M059J (cell line): Measurements from ENCODE around the gene HOXC12. TPM values are rescaled to one million over a fixed set of nuclear protein-coding genes. Genes with fewer than 3 reads are reported as not detected.

Experiments used
- DNase-seq: peaks from one replicate; pipeline ENCODE4 v3.0.0-alpha.2; 2012; ENCODE audit warnings: low read depth
- total RNA-seq: library from RNA; depleted of rRNA; stranded (reverse); fragments of >200 nt; shearing (Covaris generic); gene quantifications from 2 replicates; pipeline ENCODE4 v1.2.3, GENCODE V29; 2014

Gene HOXC12
- total RNA-seq, 1 experiment from 2014 or later, result not detected

- DNase-seq, result peak; percentile 57
Observed at GRCh38 chr12:53956251-53956887, 1.7 kb downstream of the HOXC12 start.

- no peak for DNase-seq
Observed at GRCh38 chr12:53956914-53957536, 2.3 kb downstream of the HOXC12 start.

DNA sequence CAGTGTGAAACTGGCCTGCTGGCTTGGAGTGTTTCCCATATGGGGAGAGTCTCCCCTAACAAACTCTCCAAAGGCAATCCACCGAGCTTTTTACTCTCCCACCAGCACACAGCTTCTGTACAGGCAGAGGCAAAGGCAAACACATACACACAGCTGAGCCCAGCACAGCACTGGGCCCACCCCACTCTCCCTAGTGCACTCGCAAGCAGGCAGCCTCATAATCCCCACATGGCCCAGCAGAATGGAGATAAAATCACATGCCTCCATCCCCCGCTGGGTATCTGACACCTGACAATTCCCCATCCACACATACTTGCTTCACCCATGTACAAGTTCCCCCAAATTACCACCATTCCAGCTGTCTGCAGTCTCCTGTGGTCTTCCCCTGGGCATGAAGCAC, 3.4 kb downstream of the HOXC12 start:
- DNase-seq, result no peak

DNA sequence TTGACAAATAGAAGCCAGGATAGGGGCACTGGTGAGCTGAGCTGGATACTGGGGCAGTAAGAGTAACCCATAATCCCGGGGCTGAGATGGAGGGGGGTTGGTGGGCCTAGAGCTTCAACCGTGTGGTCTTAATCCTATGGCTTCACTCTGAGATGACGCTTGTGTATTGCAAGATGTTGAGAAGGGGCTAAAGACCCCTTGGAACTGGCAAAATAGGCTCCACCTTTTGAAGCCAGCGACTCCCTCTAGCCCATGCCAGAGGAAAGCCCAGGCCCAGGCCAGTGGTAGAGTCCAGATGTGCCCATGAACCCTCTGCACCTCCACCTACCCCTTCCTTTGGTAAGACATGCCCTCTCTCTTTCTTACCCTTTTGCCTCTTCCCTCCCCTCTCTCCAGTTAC, 4.6 kb downstream of the HOXC12 start:
- no peak for DNase-seq

GRCh38 chr12:53960187-53961024, 5.7 kb downstream of the HOXC12 start:
- DNase-seq, result no peak

GRCh38 chr12:53961025-53961761, 6.5 kb downstream of the HOXC12 start:
- no peak for DNase-seq

DNA sequence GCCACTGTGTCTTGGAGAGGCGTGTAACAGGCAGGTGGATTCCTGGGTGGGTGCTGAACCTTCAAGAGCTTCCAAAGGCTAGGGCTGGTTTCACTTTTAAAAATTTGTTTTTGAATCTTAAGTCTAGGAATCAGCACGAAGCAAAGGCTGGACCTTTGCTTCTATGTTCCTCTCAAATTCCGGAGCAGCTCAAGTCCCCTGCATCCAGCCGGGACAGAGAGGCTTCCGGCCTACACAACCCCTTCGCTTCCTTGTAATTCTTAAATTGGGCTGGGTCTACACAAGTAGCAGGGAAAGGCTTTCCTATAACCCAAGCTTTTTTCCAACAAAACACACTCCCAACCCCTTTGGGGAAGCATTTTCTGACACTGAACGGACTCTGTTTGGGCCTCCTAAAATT, 8.3 kb downstream of the HOXC12 start:
- no peak for DNase-seq

GRCh38 chr12:53963434-53964314, 9.0 kb downstream of the HOXC12 start:
- no peak for DNase-seq

DNA sequence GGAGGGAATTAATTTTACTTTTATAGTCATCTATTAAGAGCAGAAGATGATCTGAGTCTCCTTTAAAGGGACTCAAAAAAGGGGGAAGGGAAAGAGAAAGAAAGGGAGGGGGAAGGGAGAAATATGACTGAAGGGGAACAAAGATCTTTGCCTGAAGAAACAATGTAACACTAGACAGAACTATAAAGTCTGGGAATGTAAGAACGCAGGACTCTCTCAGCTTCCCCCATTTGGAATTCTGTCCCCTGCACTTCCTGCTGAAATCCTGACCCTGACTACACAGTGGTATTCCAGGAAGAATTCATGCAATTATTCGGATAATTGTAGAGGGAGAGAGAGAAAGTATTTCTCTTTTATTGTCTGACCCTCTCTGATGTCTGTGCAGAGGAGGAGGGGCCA, 9.6 kb downstream of the HOXC12 start:
- no peak for DNase-seq

DNA sequence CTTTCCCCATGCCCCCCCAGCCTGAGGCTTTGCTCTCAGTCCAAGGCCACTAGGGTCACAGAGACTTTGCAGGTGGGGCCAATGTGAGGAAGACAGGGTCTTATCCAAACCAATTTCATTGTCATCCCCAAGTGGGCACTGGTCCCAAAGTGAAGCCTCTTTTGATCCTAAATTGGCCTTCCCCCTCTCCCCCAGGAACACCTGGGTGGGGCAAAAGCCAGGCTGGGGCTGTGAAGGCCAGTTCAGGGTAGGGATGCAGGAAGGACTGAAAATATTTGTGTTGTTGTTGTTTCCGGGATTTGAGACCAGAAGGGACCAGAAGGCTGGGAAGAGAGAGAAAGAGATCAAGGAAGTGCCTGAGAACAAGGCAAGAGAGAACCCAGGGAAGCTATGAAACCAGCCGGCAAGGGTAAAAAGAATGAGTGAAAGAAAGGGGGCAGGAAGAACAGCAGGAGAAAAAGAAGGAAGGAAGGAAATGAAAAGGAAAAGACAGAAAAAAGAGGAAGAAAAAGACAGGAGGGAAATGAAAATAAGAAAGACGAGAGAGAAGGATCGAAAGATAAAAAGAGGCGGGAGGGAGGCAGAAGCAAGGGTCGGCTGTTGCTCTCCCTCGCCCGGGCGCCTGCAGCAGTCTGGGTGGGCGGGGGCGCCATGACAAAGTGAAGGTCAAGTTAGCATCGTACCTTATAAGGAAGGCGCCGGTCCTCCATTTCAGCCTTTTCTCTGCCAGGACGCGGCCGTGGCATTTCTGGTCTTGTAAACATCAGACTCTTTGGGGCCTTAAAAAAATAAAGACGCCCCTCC, 10.8 kb downstream of the HOXC12 start:
- peak; percentile 73 for DNase-seq

DNA sequence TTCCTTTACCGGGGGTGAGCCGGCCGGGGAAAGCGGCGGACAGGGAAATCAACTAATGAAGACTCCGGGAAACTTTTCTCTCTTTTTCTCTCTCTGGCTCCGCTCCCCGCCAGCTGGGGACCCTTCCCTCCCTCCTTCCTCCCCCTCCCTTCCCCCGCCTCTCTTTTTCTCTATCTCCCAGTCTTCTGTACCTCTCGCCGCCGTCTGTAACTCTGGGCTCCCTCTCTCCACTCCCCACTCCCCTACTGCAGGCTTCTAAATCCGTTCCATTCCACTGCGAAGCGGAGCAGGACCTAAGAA, 11.3 kb downstream of the HOXC12 start:
- DNase-seq, result no peak

DNA sequence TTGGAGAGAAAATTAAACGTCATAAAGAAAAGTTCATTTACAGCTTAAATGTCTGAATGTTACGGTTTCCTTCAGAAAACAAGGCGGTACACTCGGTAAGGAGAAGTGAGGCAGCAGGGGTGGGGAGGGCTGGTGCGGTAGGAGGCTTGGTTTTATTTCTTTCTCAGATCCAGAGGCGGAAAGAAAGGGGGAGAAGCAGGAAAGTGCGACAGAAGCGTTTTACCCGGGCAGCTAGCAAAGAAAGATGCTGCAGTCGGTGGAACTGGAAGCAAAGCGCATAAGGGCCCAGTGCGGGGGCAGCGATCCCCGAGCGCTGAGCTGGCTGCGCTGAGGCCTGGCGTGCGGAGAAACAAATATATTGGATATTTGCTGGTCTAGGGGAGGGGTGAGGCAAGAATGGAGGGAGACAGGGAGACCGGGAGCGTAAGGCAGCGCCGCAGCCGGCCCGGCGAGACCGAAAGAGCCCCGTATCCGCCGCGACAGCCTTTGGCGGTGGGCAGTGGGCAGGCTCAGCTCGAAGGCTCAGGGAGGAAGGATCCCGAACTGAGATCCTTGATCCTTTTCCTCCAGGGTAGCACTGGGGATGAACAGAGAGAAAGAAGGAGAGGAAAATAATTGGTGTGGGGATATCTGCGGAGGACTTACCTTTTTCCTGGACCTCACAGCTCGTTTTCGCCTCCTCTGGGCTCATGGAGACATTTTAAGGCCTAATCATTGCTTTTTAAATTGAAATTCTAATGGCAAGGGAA, 11.9 kb downstream of the HOXC12 start:
- DNase-seq, result no peak

- DNase-seq, result peak; percentile 71
Observed at GRCh38 chr12:53967421-53967925, 12.8 kb downstream of the HOXC12 start.

DNA sequence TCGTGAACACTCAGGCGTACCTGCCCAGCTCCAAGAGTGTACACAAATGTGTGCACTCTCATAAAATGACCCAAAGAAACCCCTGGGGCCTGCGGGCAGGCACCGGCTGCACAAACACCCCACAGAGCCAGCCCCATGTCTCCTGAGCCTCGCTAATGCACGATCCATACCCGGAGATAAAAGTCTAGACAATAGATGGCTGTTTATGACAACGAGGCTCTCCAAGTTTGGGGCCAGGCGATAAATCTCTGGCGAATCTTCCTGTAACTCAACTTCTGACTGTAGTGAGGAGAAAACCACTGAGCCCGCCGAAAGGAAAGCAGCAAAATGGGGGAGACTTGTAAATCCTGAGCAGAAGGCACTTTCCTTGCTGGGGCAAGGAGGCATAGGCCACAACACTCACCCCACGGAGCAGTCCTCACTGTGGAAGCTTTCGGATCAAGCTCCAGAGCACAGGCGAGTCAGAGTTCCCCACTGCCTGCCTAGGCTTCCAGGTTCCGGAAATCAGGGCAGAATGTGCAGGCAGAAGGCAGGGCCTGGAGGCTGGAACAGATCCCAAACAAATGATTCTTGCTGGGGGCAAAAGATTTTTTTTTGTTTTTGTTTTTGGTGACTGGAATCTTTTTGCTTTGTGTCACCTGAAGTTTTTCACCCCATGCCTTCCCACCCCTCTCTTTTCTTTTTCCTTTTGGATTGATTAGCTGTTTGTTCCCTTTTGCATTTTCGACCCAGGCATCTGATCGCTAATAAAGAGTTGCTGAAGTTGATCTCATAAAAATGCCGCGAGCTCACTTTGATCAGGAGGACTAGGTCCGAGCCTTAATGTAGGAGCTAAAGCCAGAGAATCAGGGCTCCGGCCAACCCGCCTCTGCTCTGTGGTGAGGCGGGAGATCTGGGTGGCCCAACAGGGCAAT, 13.8 kb downstream of the HOXC12 start:
- DNase-seq, result peak; percentile 68

- peak; percentile 68 for DNase-seq
Observed at GRCh38 chr12:53969588-53970259, 15.0 kb downstream of the HOXC12 start.

DNA sequence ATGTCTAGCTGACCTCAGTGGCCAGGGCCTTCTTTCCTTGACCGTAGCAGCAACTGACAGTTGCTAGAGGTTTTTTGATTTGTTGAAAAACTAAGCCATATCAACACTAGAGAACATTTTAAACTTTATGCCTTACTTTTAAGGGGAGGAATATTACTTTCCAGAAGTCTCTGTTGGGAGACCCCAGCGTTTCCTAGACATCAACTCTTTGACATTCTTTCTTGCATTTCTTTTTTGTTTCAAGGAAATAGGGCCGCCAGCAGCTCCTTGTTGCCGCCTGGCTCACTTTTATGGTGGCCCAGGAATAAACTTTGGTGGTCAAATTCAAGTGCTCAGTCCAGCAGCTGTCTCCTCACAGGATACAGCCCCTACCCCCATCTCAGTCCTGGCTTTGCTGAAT, 15.7 kb downstream of the HOXC12 start:
- no peak for DNase-seq

DNA sequence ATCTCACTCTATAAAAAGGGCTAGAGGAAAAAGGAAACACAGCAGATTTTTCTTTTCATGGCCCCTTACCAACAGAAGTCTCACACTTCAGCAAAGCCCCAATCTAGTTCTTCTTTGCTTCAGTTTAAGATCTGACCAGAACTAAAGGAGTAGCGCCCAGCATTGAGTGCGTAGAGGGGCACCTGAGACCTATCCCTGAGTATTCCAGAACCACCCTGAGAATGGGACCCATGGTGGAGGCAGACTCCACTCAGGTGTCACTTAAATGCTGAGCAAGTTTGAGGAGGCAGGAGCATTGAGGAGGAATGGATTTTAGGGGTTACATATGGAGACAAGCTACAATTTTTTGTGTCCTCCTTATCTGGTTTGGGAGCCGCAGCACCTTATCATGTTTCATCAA, 16.4 kb downstream of the HOXC12 start:
- DNase-seq, result no peak

GRCh38 chr12:53971686-53972085, 17.0 kb downstream of the HOXC12 start:
- DNase-seq, result no peak
